ENCODE measurements around the gene KLHL22.
"Not testable (repeated sequence)": the region's sequence is repeated elsewhere in the genome, so short reads cannot be mapped to it uniquely, and the experiment has no call there.

The KLHL22 gene

GRCh38 chr22:20415241-20415640 lies 80.4 kb downstream of the KLHL22 start:
- DNase-seq = not testable (repeated sequence)

GRCh38 chr22:20414450-20414849 lies 81.1 kb downstream of the KLHL22 start:
- DNase-seq = no peak

GRCh38 chr22:20414059-20414440 lies 81.5 kb downstream of the KLHL22 start:
- no peak for DNase-seq

GRCh38 chr22:20413217-20414058 lies 82.2 kb downstream of the KLHL22 start:
- DNase-seq = no peak

- DNase-seq = no peak
Measured at GRCh38 chr22:20412474-20413216, 83.0 kb downstream of the KLHL22 start.

GRCh38 chr22:20409385-20409784 lies 86.2 kb downstream of the KLHL22 start:
- DNase-seq = not testable (repeated sequence)

- DNase-seq = no peak
Measured at GRCh38 chr22:20408891-20409290, 86.7 kb downstream of the KLHL22 start.

GRCh38 chr22:20407829-20408228 lies 87.8 kb downstream of the KLHL22 start:
- DNase-seq = no peak

- no peak for DNase-seq
Measured at GRCh38 chr22:20406686-20407408, 88.7 kb downstream of the KLHL22 start.

GRCh38 chr22:20405931-20406685 lies 89.5 kb downstream of the KLHL22 start:
- no peak for DNase-seq

GRCh38 chr22:20405291-20405930 lies 90.2 kb downstream of the KLHL22 start:
- DNase-seq = no peak

GRCh38 chr22:20404881-20405280 lies 90.7 kb downstream of the KLHL22 start:
- DNase-seq = no peak

GRCh38 chr22:20403779-20404140 lies 91.8 kb downstream of the KLHL22 start:
- no peak for DNase-seq

- no peak for DNase-seq
Measured at GRCh38 chr22:20402960-20403778, 92.4 kb downstream of the KLHL22 start.

- DNase-seq = no peak
Measured at GRCh38 chr22:20401376-20402014, 94.1 kb downstream of the KLHL22 start.

- no peak for DNase-seq
Measured at GRCh38 chr22:20400606-20401375, 94.8 kb downstream of the KLHL22 start.

GRCh38 chr22:20399866-20400605 lies 95.6 kb downstream of the KLHL22 start:
- no peak for DNase-seq

GRCh38 chr22:20398420-20398819 lies 97.2 kb downstream of the KLHL22 start:
- no peak for DNase-seq

- no peak for DNase-seq
Measured at GRCh38 chr22:20397498-20397897, 98.1 kb downstream of the KLHL22 start.
